H1 (cell line): ENCODE data around the gene COL6A3. TPM values are rescaled to one million over a fixed set of nuclear protein-coding genes. Genes with fewer than 3 reads are reported as not detected.

Experiments
- CTCF ChIA-PET: fragments of 300-600 bp; sonication (Branson Sonifier 250); formaldehyde crosslinking; loops from one replicate; lab custom pipeline; 2021; ENCODE audit not compliant: partially characterized antibody; lab: Charles Lee
- POLR2A ChIA-PET: fragments of 300-600 bp; sonication (Branson Sonifier 250); formaldehyde crosslinking; loops from one replicate; lab custom pipeline; 2021; ENCODE audit warnings: inconsistent platforms; ENCODE audit not compliant: partially characterized antibody; lab: Charles Lee
- DNase-seq, 2 experiments: peaks; one replicate each; pipeline versions ENCODE4 v3.0.0 to v3.0.0-alpha.2; 2010 to 2022; ENCODE audit warnings: low spot score in 2 of 2, low read depth in 1 of 2, mixed read lengths in 1 of 2
- FAIRE-seq: peaks from 2 replicates; lab custom pipeline; 2011; peaks lifted over from hg19 to GRCh38; lab: Jason Lieb, UNC
- H2AFZ ChIP-seq: 2 replicates; pipeline ENCODE4 v1.8.1; 2012; ENCODE audit warnings: low read length, inconsistent platforms
- H2AK5ac ChIP-seq: 2 replicates; pipeline ENCODE4 v1.6.1; 2013; ENCODE audit warnings: low read depth, low read length
- H2BK120ac ChIP-seq: replicated peaks from 2 replicates; pipeline ENCODE3; 2013; ENCODE audit warnings: low read depth, low read length, inconsistent platforms
- H2BK12ac ChIP-seq: 2 replicates; pipeline ENCODE4 v1.6.1; 2013; ENCODE audit warnings: low read depth, low read length
- H2BK15ac ChIP-seq: 2 replicates; pipeline ENCODE4 v1.6.1; 2013; ENCODE audit warnings: low read length
- H2BK20ac ChIP-seq: 2 replicates; pipeline ENCODE4 v1.6.1; 2013; ENCODE audit warnings: low read length
- H2BK5ac ChIP-seq: 2 replicates; pipeline ENCODE4 v1.6.1; 2013; ENCODE audit warnings: low read depth, low read length
- H3K14ac ChIP-seq: 2 replicates; pipeline ENCODE4 v1.6.1; 2013; ENCODE audit warnings: inconsistent platforms; ENCODE audit not compliant: insufficient read length
- H3K18ac ChIP-seq: 2 replicates; pipeline ENCODE4 v1.6.1; 2013; ENCODE audit warnings: low read length; ENCODE audit errors: extremely low read depth
- H3K23ac ChIP-seq: 2 replicates; pipeline ENCODE4 v1.6.1; 2013; ENCODE audit warnings: inconsistent platforms; ENCODE audit not compliant: insufficient read length
- H3K23me2 ChIP-seq: 2 replicates; pipeline ENCODE4 v1.6.1; 2013; ENCODE audit warnings: low read depth, low read length
- H3K27ac ChIP-seq: 2 replicates; pipeline ENCODE4 v1.6.1; 2011; ENCODE audit warnings: low read depth, low read length, inconsistent platforms
- H3K27me3 ChIP-seq, 4 experiments: replicated peaks in 1 of 4; 1 replicate in 1 of 4; 2 replicates in 3 of 4; pipeline versions ENCODE4 v1.6.1 to v1.8.1; 2011 to 2013; ENCODE audit warnings: low read length in 3 of 4, mild to moderate bottlenecking in 3 of 4, inconsistent platforms in 2 of 4, mixed read lengths in 2 of 4, moderate library complexity in 1 of 4; ENCODE audit not compliant: control insufficient read depth in 3 of 4, insufficient read depth in 3 of 4; ENCODE audit errors: extremely low read depth in 1 of 4
- H3K36me3 ChIP-seq, 4 experiments: 2 replicates each; pipeline versions ENCODE4 v1.6.1 to v1.8.1; 2011 to 2013; ENCODE audit warnings: mild to moderate bottlenecking in 4 of 4, low read length in 3 of 4, moderate library complexity in 2 of 4, control low read depth in 1 of 4, inconsistent platforms in 1 of 4; ENCODE audit not compliant: insufficient read depth in 4 of 4, control insufficient read depth in 2 of 4
- H3K4ac ChIP-seq: replicated peaks from 2 replicates; pipeline ENCODE3; 2013; ENCODE audit warnings: low read length, low read depth, mixed read lengths, inconsistent platforms; ENCODE audit not compliant: insufficient read length
- H3K4me1 ChIP-seq, 4 experiments: replicated peaks in 1 of 4; 1 replicate in 1 of 4; 2 replicates in 3 of 4; pipeline versions ENCODE4 v1.6.1 to v1.8.1; 2011 to 2013; ENCODE audit warnings: low read length in 3 of 4, inconsistent platforms in 2 of 4, mixed read lengths in 1 of 4; ENCODE audit not compliant: insufficient read depth in 4 of 4, control insufficient read depth in 3 of 4
- H3K4me2 ChIP-seq, 2 experiments: 2 replicates each; pipeline versions ENCODE4 v1.6.1 to v1.8.1; 2011 to 2013; ENCODE audit warnings: low read depth in 2 of 2, low read length in 2 of 2, control low read depth in 1 of 2, inconsistent platforms in 1 of 2, mild to moderate bottlenecking in 1 of 2; ENCODE audit not compliant: insufficient read depth in 1 of 2
- H3K4me3 ChIP-seq, 4 experiments: fragments of 200-600, 300-600 bp in 1 of 4; sonication (generic), shearing (Covaris generic), sonication (Bioruptor Twin) in 1 of 4; 2 replicates each; pipeline versions ENCODE4 v1.5.1 to v1.8.1; 2011 to 2016; ENCODE audit warnings: low read length in 4 of 4, low read depth in 3 of 4, control low read depth in 2 of 4, inconsistent platforms in 2 of 4, mild to moderate bottlenecking in 2 of 4, mixed read lengths in 1 of 4, moderate library complexity in 1 of 4; ENCODE audit not compliant: insufficient read depth in 2 of 4; ENCODE audit errors: extremely low read depth in 1 of 4
- H3K56ac ChIP-seq: replicated peaks from 2 replicates; pipeline ENCODE3; 2013; ENCODE audit warnings: low read depth, mild to moderate bottlenecking, mixed read lengths, low read length, inconsistent platforms; ENCODE audit not compliant: insufficient read length
- H3K79me1 ChIP-seq: 2 replicates; pipeline ENCODE4 v1.6.1; 2013; ENCODE audit warnings: low read depth, low read length, control low read depth
- H3K79me2 ChIP-seq, 2 experiments: 2 replicates each; pipeline versions ENCODE4 v1.6.1 to v1.8.1; 2012 to 2013; ENCODE audit warnings: low read length in 2 of 2, mild to moderate bottlenecking in 2 of 2, inconsistent platforms in 1 of 2; ENCODE audit not compliant: insufficient read depth in 2 of 2, control insufficient read depth in 1 of 2
- H3K9ac ChIP-seq, 4 experiments: replicated peaks in 1 of 4; 1 replicate in 1 of 4; 2 replicates in 3 of 4; pipeline versions ENCODE4 v1.6.1 to v1.8.1; 2011 to 2013; ENCODE audit warnings: low read depth in 3 of 4, low read length in 3 of 4, control low read depth in 2 of 4, mild to moderate bottlenecking in 2 of 4, moderate library complexity in 2 of 4, inconsistent platforms in 1 of 4; ENCODE audit errors: extremely low read depth in 1 of 4
- H3K9me3 ChIP-seq, 2 experiments: 2 replicates each; pipeline versions ENCODE4 v1.6.1 to v1.8.1; 2012 to 2013; ENCODE audit warnings: mild to moderate bottlenecking in 2 of 2, moderate library complexity in 2 of 2, control low read depth in 1 of 2, inconsistent platforms in 1 of 2, low read depth in 1 of 2, low read length in 1 of 2, mixed read lengths in 1 of 2; ENCODE audit not compliant: insufficient read depth in 2 of 2
- H4K20me1 ChIP-seq, 2 experiments: replicated peaks in 1 of 2; 2 replicates each; pipeline versions ENCODE3 to v1.8.1; 2011 to 2013; ENCODE audit warnings: inconsistent platforms in 2 of 2, low read length in 2 of 2, mild to moderate bottlenecking in 1 of 2; ENCODE audit not compliant: insufficient read depth in 2 of 2, control insufficient read depth in 1 of 2
- H4K5ac ChIP-seq: 2 replicates; pipeline ENCODE4 v1.6.1; 2013; ENCODE audit warnings: low read length, low read depth, mixed read lengths, inconsistent platforms; ENCODE audit not compliant: insufficient read length
- H4K8ac ChIP-seq: 2 replicates; pipeline ENCODE4 v1.8.0; 2013; ENCODE audit warnings: mild to moderate bottlenecking, moderate library complexity, low read length, inconsistent platforms; ENCODE audit not compliant: insufficient read depth; ENCODE audit errors: extremely low read depth
- H4K91ac ChIP-seq: replicated peaks from 2 replicates; pipeline ENCODE3; 2013; ENCODE audit warnings: low read length, mixed read lengths, inconsistent platforms; ENCODE audit not compliant: insufficient read length
- CREB1 ChIP-seq: IDR thresholded peaks from 2 replicates; pipeline ENCODE4 v1.6.1; 2012; ENCODE audit warnings: inconsistent platforms
- FOSL1 ChIP-seq: IDR thresholded peaks from 2 replicates; pipeline ENCODE4 v1.6.1; 2011; ENCODE audit warnings: mild to moderate bottlenecking, low read depth, low read length, moderate library complexity; ENCODE audit not compliant: insufficient read depth
- HDAC2 ChIP-seq, 2 experiments: fragments of 300-600 bp in 1 of 2; sonication (generic) in 1 of 2; IDR thresholded peaks; 2 replicates each; pipeline ENCODE4 v1.6.1; 2011 to 2012; ENCODE audit warnings: low read depth in 2 of 2, low read length in 2 of 2, mild to moderate bottlenecking in 2 of 2, moderate library complexity in 2 of 2, borderline replicate concordance in 1 of 2, inconsistent platforms in 1 of 2
- NRF1 ChIP-seq: IDR thresholded peaks from 2 replicates; pipeline ENCODE4 v1.6.1; 2011; ENCODE audit warnings: mild to moderate bottlenecking, low read depth, low read length, improper control_type of control experiment
- PHF8 ChIP-seq: fragments of 200-600 bp; sonication (generic); conservative IDR thresholded peaks from 2 replicates; pipeline ENCODE4 v1.7.1; 2012; ENCODE audit warnings: low read depth, mild to moderate bottlenecking, inconsistent platforms, low read length, moderate library complexity
- POU5F1 ChIP-seq: IDR thresholded peaks from 2 replicates; pipeline ENCODE4 v1.6.1; 2011; ENCODE audit warnings: low read depth, mild to moderate bottlenecking, low read length, moderate library complexity
- RAD21 ChIP-seq, 2 experiments: IDR thresholded peaks in 1 of 2; conservative IDR thresholded peaks in 1 of 2; 2 replicates each; pipeline ENCODE4 v1.6.1; 2011; ENCODE audit warnings: low read depth in 2 of 2, low read length in 2 of 2, improper control_type of control experiment in 1 of 2, inconsistent platforms in 1 of 2, mild to moderate bottlenecking in 1 of 2, moderate library complexity in 1 of 2
- SRF ChIP-seq: IDR thresholded peaks from 2 replicates; pipeline ENCODE4 v1.6.1; 2011; ENCODE audit warnings: mild to moderate bottlenecking, low read depth, low read length, moderate library complexity
- SUZ12 ChIP-seq: fragments of 200-600 bp; sonication (generic); IDR thresholded peaks from 2 replicates; pipeline ENCODE4 v1.6.1; 2012; ENCODE audit warnings: mild to moderate bottlenecking, inconsistent platforms, low read length, moderate library complexity, mixed read lengths
- TAF1 ChIP-seq: IDR thresholded peaks from 2 replicates; pipeline ENCODE4 v1.6.1; 2011; ENCODE audit warnings: mild to moderate bottlenecking, low read depth, low read length
- USF2 ChIP-seq: IDR thresholded peaks from 2 replicates; pipeline ENCODE4 v1.6.1; 2011; ENCODE audit warnings: low read length, improper control_type of control experiment
- WGBS, 2 experiments: shearing (Covaris generic) in 1 of 2; methylation state at CpG; one replicate each; pipeline versions ENCODE4 v1.1.6 to v1.1.7; 2013 to 2015; ENCODE audit warnings: low lambda C conversion rate in 2 of 2, mixed read lengths in 2 of 2, inconsistent platforms in 1 of 2, low coverage in 1 of 2, missing lambda C conversion rate in 1 of 2; ENCODE audit not compliant: insufficient replicate concordance in 2 of 2, insufficient coverage in 1 of 2, insufficient read length in 1 of 2; ENCODE audit errors: extremely low coverage in 1 of 2, missing lambda C conversion rate in 1 of 2; 5-methylcytosine and 5-hydroxymethylcytosine counted together
- polyA plus RNA-seq, 7 experiments: library from polyadenylated mRNA; depleted of rRNA in 3 of 7; stranded (reverse) in 5 of 7; unstranded in 2 of 7; fragments of >200 nt in 5 of 7; fragments of 200-250 nt in 2 of 7; gene quantifications; 1 replicate in 5 of 7; 2 replicates in 1 of 7; 4 replicates in 1 of 7; pipeline versions ENCODE4 v1.2.1 to v1.2.3, GENCODE V29; 2011 to 2013; ENCODE audit warnings: missing spikeins in 2 of 7, mixed read lengths in 2 of 7
- total RNA-seq: library from RNA; stranded (reverse); fragmentation: NEBNext Ultra II Directional; extraction: Animal tissue kit (Norgen Biotek cat#: 25700); gene quantifications from 2 replicates; pipeline ENCODE4 v1.2.1, GENCODE V29; 2021

COL6A3 gene
- total and polyA plus RNA-seq, 2 of the 8 experiments (the other 6 are each of a cell fraction or from before 2014, with no cell fraction given) = 1.2 to 3.4 TPM

GRCh38 chr2:237408335-237409000 lies 5.5 kb downstream of the COL6A3 start:
- Histone ChIP-seq H2BK5ac (no peak overlapping the region), H4K91ac (no peak overlapping the region), H3K23ac (no peak overlapping the region), H2BK12ac (no peak overlapping the region), H3K27ac (no peak overlapping the region), H3K9ac (no peak overlapping the region), H2AK5ac (no peak overlapping the region), H2AFZ (no peak overlapping the region), H3K4me2 (no peak overlapping the region), H3K27me3 (no peaks in the 10 kb centered on the region; a peak in 1 of 7 replicates), H2BK120ac (no peak overlapping the region), H3K56ac (no peak overlapping the region), H3K23me2 (no peaks in the 10 kb centered on the region), H2BK15ac (no peak overlapping the region), H3K14ac (no peak overlapping the region), H4K8ac (no peak overlapping the region), H4K5ac (no peak overlapping the region), H3K4ac (no peak overlapping the region), H3K4me1 (peaks cover 0 to 1% (median 0%) of the 10 kb centered on the region in 4 experiments; a peak in 1 of 7 replicates), H3K36me3 (no peaks in the 10 kb centered on the region), H4K20me1 (no peaks in the 10 kb centered on the region), H3K79me1 (no peaks in the 10 kb centered on the region), H2BK20ac (no peak overlapping the region), H3K79me2 (no peaks in the 10 kb centered on the region), H3K18ac (no peak overlapping the region), H3K4me3 (no peak overlapping the region), H3K9me3 (no peaks in the 10 kb centered on the region)
- WGBS, 2 experiments = 91% methylated on average over 8 of the region's 8 CpGs; no CpG with 5 or more reads in 1 of the 2 experiments
- DNase-seq (no peak), FAIRE-seq (no peak)
- CTCF ChIA-PET = interaction anchor here (0.7 to 7.0 kb wide), 7 partner anchors 9 to 851 kb away, joined by 3 to 53 read pairs (median 3); no protein-coding TSS in a partner anchor
- POLR2A ChIA-PET = no interaction called here
- TF ChIP-seq USF2 (no peak), CREB1 (no peak), SUZ12 (no peak), RAD21 (IDR thresholded peaks at IDR 0.05 in 1 of 2, conservative IDR thresholded peaks at IDR 0.05 in 1 of 2; ENCODE audit: low read depth in 2 of 2, low read length in 2 of 2) (no peak), FOSL1 (no peak), TAF1 (no peak), NRF1 (no peak), POU5F1 (no peak), PHF8 (no peak), HDAC2 (IDR thresholded peaks at IDR 0.05; ENCODE audit: borderline replicate concordance in 1 of 2, low read depth in 2 of 2, low read length in 2 of 2) (no peak), SRF (no peak)
